ENCODE results near the gene VWDE. TPM values are rescaled to one million over a fixed set of nuclear protein-coding genes. Genes with fewer than 3 reads are reported as not detected.
"Not testable (repeated sequence)": the region's sequence is repeated elsewhere in the genome, so short reads cannot be mapped to it uniquely, and the experiment has no call there.

Gene VWDE
- total RNA-seq (2014; rRNA removed; shearing (Covaris generic)), result 3.2 and 4.4 TPM in 2 replicates

DNA sequence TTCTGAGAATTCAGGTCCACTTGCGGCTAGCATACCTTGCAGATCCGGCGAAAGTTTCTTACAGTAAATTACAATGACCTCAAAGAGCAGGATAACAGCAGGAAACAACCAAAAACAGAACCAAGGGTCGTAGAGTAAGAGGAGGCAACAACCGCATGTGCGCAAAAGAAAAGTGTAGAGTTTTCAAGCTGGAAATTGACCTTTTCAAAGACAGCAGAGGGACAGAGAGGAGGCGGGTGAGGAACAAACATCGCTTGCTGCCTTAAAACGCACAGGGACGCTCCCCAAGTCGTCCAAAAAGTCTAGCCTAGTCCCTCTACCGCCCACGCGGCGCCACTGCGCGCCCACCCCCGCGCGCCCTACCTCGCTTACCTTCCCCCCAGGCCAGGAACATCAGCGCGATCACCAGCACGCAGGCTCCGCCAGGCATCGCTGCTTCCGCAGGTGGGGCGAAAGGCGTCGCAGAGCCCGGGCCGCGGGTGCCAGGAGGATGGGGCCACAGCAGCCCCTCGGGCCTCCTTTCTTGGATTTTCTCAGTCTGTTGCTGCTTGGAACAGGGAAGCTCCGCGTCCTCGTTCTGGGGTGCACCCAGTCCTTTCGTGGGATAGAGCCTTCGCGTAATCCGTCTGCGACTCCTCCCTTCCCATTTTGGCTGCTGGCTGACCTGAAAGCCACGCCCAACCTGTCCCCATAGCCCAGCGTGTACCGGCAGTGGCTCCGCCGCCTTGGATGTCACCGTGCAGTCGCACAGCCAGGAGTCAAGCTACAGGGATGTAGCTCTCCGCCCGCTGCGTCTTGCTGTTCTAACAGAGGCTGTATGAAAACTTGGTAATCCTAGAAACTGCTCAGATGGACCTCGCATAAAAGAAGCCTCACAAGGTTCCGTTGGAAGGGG is at the start of gene VWDE:
VWDE (minus strand) TSS at position 579 of the 895 bp plus-strand sequence; CDS start at position 430, 149 bp downstream.
- peak; percentile 69 for DNase-seq (ENCODE audit: low read depth)

DNA sequence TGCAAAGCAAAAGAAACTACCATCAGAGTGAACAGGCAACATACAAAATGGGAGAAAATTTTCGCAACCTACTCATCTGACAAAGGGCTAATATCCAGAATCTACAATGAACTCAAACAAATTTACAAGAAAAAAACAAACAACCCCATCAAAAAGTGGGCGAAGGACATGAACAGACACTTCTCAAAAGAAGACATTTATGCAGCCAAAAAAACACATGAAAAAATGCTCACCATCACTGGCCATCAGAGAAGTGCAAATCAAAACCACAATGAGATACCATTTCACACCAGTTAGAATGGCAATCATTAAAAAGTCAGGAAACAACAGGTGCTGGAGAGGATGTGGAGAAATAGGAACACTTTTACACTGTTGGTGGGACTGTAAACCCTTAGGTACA is 49.5 kb upstream of the VWDE start:
- DNase-seq (ENCODE audit: low read depth), result not testable (repeated sequence)

DNA sequence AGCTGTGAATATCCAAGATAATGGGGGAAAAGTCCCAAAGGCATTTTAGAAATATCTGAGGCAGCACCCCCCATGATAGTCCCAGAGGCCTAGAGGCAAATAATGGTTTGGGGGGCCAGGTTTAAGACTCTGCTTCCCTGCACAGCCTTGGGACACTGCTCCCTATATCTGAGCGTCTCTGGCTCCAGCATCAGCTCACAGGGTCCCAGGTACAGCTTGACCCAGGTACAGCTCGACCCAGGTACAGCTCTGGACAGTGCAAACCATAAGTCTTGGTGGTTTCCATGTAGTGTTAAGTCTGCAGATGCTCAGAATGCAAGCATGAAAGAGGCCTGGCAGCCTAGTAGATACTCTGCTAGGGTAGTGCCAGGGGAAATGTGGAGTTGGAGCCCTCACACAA is 47.0 kb upstream of the VWDE start:
- DNase-seq (ENCODE audit: low read depth), result no peak

DNA sequence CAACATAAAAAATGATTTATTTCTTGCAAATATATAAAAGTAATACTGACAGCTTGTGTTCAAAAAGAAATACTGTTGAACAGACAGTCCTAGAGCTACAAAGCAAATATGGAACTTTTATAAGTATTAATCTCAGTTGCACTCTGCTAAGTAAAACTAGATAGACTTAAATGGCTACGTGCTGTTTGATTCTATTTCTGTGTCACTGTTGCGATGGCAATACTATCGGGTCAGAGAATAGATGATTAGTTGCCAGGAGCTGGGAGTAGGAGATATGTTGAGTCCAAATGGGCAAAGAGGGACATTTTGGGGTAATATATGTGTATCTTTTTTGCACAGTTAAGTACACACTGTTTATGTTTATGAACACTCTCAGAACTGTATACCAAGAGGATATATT is 41.1 kb upstream of the VWDE start:
- DNase-seq (ENCODE audit: low read depth), result no peak

DNA sequence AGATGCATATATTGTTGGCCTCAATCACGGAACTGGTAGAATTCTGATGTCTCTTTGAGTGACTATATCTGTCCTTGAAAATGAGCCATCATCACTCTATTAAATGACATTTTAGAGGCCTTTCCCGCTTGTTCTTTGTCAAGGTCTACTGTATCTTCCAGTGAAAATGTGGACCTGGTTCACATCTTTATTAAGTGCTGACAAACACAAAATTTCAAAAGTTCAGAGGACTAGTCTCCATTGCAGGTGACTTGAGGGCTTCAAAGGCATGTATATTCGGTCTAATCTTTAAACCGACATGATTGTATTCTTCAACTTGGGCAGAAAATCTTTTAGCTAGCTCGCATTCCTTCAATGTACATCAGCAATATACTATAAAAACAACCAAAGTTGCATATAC is 36.6 kb upstream of the VWDE start:
- DNase-seq (ENCODE audit: low read depth), result no peak

DNA sequence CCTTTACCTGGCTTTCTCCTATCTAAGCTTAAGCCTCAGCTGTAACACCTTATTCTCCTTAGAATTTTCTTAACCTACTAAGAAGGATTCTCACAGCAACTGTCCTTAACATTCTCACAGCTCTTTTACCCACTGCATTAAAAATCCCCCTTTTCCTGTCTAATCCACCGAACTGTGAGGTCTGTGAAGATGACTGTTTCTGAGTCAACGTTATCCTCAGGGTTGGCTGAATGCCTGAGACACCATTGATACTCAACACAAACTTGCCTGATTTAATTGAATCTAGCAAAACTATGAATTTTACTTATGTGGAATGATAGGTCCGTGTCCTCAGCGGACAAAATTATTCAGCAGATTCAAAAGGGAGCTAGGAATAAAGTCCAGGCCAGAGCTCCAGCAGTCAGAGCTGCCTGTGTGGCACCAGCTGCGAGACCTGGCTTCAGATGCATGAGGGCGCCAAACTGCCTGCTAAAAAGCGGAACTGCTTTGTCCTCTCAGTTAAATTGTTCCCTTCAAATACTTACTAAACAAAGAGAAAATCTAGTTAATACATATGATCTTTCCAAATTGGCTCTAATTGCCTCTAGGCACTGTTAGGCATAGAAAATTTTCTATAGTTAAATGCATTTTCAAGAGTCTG is 33.4 kb upstream of the VWDE start:
- peak; percentile 57 for DNase-seq (ENCODE audit: low read depth)

DNA sequence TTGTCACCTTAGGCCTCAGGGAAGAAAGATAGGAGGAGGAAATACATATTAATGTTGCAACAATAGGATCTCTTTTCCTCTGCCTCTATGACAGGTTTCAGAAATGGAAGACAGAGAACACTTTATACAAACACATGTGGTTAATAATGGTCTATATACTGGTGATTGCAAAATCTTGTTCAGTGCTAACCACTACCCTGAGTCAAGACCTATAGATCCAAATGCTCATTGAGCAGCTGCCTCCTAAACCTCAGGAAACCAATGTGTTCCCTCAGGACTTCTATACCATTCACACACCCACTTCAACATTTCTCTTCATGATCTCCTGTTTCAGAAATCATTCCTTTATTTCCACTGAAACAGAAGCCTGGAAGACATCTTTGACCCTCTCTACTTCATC is 32.5 kb upstream of the VWDE start:
- DNase-seq (ENCODE audit: low read depth), result no peak

DNA sequence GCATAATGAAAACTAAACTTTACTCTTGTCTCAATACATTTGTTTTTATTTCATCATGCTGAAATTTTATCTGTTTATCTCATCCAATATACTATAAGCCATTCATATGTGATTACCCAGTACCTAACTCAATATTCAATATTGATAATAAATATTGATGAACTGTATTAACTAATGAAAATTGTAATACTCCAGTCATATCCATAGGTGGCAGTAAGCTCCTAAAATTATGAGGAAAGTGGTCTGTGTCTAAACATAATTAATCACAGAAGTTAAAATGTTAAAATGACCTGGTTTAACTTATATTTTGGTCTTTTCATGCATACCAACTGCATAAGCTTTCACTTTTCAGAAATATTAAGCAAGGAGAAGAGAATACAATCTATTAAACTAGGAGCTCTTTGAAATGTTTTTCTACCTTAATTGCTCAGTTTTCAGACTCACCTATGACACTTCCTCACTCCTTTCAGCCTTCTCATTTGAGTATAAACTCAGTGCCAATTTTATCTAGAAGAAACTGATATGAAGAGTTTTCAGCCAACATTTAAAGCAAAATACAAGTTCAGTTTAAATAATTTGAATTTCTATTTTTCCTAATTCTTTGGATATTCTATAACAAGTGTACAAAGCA is 30.5 kb upstream of the VWDE start:
- DNase-seq (ENCODE audit: low read depth), result no peak

DNA sequence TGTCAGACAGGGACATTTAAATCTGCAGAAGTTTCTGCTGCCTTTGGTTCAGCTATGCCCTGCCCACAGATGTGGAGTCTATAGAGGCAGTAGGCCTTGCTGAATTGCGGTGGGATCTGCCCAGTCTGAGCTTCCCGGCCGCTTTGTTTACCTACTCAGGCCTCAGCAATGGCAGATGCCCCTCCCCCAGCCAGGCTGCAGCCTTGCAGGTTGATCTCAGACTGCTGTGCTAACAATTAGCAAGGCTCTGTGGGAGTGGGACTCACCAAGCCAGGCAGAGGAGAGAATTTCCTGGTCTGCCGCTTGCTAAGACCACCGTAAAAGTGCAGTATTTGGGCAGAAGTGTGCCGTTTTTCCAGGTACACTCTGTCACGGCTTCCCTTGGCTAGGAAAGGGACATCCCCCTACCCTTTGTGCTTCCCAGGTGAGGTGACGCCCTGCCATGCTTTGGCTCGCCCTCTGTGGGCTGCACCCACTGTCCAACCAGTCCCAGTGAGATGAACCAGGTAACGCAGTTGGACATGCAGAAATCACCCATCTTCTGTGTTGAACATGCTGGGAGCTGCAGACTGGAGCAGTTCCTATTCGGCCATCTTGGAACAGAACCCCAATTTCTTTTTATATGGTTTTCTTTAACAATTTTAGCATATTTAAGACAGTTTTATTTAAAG is 28.4 kb upstream of the VWDE start:
- no peak for DNase-seq (ENCODE audit: low read depth)

DNA sequence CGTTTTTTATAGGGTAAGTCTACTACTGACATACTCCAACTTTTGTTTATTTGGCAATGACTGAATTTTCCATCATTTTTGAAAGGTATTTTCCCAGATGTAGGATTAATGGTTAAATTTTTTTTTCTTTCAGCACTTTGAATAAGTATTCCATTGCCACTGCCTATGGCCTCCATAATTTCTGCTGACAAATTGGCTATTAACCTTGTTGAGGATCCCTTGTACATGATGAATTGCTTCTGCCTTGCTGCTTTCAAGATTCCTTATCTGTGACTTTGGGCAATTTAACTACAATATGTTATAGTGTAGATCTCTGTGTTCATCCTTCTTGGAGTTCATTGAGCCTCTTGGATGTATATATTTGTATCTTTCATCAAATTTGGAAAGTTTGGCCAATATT is 21.6 kb upstream of the VWDE start:
- DNase-seq (ENCODE audit: low read depth), result no peak

DNA sequence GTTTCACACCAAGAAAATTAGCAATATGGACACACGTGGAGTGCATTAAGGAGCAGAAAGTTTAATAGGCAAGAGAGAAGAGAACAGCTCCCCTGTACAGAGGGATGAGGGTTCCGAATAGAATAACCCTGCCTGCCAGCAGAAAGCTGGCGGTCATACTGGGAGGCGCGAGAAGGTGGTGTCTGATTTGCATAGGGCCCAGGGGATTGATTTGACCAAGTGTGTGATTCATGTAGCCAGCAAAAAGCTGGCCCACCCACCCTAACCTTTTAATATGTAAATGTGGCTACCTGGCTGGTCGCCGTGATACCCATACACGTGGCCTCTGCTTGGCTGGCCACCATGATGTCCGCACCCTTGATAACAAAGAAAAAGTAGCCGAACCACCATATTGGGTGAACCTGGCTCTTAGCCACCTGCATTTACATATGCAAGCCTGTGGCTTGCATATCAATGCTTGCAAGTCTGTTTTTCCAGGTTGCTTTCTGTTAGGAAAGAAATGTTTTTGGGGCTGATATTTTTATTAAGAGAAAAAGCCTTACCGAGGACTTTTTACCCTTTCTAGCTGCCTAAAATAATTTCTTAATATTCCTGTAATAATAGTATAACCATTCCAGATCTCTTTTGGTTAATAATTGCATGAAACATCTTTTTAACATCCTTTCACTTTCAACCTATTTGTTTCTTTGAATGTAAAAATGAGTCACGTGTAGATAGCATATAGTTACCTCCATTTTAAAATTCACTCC is 20.5 kb upstream of the VWDE start:
- DNase-seq (ENCODE audit: low read depth), result peak; percentile 51

DNA sequence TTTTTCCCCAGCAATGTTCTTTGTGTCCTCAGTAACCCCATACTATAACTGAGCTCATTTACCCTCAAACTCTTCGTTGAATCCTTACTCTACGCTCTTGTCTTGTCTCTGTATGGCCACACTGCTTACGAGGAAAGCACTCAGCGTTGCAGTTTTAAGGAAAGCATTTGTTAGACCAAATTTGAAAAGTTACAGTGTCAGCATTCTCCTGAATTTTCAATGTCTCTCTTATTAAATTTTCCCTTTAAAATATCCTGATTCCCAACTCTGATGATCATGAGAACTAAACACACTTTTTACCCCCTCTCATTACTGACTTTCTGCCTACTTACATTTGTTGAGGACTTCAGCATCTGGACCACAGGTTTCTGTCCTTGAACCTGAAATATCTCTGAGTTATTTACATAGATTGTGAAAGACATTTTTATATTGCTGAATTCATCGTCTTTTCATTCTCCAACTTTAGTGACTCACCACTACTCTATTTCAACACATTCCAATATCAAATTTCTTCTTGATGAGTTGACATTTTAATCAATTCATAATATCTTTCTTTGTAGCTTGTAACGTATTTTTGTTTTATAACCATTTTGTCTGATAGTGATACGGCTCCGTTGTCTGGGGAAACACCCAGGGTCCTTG is 19.8 kb upstream of the VWDE start:
- peak; percentile 58 for DNase-seq (ENCODE audit: low read depth)

DNA sequence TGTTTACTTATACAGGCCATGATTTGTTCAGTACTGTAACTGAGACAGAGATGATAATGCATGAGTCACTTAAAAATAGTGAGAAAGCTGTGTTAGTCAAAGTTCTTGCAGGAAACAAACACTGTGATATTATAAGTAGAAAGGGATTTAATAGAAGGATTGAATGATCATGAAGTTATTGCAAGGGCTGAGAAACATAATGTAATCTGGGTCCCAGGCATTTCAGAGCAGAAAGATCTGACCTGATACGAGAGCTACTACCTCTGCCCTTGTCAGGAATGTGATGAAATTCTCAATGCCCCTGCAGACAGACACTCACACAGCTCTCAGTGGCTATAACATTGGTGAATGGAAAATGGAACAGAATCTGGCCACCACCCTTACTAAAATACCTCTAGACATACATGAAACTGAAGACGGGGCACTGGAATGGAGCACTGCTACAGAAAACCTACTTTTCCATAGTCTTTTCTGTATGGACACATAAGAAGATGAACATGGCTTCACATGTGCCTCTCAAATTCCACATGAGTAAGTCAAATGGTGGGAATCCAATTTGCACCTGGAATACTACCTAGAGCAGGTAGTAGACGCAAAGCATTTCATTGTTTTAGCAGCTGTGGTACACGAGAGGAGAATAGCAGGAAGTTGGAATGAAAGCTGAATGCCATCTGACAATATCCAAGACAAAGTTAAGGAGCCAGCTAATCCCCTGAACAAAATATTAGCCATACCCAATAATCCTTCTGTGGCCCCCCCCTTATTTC is 19.1 kb upstream of the VWDE start:
- DNase-seq (ENCODE audit: low read depth), result no peak

DNA sequence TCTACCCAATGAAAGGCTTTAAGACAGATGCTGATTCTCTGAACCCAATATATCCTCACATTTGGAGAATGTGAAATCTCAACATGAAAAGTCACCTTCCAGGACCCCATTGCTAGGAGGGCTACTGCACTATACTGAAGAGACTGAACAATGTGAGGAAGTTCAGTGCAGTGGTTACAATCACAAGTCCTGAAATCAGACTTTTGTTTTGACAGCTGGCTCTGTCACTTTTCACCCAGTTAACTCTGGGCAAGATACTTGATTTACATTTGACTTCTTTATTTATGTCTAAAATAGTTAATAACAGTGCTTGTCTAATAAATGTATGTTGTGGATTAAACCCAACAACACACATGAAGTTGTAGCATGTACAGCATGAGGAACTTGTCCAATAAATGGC is 14.8 kb upstream of the VWDE start:
- no peak for DNase-seq (ENCODE audit: low read depth)

DNA sequence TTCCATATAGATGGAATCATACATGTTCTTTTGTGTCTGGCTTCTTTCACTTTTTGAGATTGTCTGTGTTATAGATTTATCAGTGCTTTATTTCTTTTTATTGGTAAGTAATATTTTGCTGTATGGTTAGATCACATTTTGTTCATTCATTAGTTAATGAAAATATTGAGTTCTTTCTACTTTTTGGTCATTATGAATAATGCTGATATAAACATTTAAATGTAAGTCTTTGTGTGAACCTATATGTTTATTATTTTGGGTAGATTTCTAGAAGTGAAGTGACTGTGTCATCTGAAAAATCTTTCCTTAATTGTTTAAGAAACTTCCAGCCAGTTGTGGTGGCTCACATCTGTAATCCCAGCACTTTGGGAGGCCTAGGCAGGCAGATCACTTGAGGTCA is 11.4 kb upstream of the VWDE start:
- DNase-seq (ENCODE audit: low read depth), result no peak

DNA sequence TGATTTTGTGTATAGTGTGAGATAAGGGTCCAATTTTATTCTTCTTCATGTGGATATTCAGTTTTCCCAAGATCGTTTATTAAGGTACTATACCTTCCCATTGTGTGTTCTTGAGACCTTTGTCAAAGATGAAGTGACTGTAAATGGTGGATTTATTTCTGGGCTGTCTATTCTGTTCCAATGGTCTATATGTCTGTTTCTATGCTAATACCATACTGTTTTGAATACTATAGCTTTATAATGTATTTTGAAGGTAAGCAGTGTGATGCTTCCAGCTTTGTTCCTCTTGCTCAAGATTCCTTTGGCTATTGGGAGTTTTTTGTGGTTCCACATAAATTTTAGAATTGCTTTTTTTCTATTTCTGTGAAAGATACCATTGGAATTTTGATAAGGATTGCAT is 8.7 kb upstream of the VWDE start:
- no peak for DNase-seq (ENCODE audit: low read depth)

DNA sequence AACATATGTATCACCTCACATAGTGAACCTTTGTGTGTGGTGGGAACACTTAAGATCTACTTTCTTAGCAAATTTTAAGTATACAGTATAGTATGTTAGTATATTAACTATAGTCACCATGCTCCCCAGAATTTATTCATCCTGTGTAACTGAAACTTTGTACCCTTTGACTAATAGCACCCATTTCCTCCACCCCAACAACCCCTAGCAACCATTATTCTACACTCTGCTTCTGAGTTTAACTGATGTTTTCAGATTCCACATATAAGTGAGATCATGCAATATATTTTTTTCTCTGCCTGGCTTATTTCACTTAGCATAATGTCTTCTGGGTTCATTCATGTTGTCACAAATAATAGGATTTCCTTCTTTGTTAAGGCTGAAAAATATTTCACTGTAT is 6.9 kb upstream of the VWDE start:
- no peak for DNase-seq (ENCODE audit: low read depth)

DNA sequence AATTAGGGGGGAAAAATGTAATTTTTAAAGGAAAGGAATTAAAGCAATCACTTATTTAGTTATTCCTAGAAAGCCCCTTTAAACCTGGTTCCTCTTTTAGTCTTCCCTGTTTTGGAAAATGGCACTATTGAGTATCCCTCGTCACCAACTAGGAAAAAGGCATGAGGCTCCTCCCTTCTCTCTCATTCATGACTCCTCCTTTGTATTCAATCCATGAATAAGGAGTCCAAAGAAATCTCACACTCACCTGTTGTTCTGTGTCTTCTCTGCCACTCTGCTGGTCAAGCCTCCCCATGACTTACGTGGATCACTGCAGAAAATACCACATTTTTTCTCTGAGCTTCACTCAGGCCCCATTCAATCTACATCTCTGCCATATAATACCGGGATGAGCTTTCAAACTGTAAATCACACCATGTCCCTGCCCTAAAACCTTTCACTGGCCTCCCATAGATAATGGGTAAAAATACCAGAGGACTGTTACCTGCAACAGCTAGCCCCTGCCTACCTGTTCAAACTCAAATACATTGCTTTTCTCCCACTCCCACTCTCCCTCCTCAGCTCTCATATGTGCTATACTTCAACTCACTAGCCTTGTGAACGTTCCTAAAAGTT is 5.5 kb upstream of the VWDE start:
- no peak for DNase-seq (ENCODE audit: low read depth)

DNA sequence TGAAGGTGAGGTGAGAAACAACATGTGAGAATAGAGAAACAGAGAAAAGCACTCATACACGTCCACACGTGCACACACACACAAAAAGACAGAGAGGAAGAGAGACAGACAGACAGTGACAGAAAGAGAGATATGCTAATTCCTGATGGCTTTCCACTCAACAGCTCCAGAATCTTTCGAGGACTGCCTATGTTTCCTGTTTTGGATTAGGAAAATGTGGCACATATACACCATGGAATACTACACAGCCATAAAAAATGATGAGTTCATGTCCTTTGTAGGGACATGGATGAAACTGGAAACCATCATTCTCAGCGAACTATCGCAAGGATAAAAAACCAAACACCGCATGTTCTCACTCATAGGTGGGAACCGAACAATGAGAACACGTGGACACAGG is 4.0 kb upstream of the VWDE start:
- DNase-seq (ENCODE audit: low read depth), result not testable (repeated sequence)

DNA sequence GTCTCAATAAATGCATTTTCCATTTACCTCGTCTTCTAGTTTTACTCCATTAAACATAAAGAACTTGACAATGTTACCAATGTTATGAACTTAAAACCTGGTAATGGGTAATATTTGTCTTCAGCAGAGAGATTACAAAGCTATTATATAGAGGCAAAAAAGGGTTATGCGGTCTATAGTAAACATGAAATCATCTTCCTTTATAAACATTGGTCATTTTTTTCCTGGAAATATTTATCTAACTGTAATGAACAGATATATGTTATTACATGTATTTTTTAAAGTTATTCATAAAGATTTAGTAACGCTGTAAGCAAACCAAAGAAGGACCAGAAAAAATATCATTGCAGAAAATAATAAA is 1.3 kb downstream of the VWDE start:
- no peak for DNase-seq (ENCODE audit: low read depth)
